Activated CD8-positive, alpha-beta memory T cell treated with anti-CD3 and anti-CD28 coated beads, Interleukin-2, amount 50 U/mL, for 4 hours (primary cell): ENCODE measurements around the gene KIAA0408.
"Not testable (repeated sequence)": the region's sequence is repeated elsewhere in the genome, so short reads cannot be mapped to it uniquely, and the experiment has no call there.

Experiments
- DNase-seq: peaks from one replicate; pipeline ENCODE4 v3.0.0-alpha.2; 2020

The KIAA0408 gene

GRCh38 chr6:127462376-127462775 is 3.2 kb upstream of the KIAA0408 start:
- no peak for DNase-seq

- DNase-seq = no peak
Measured at GRCh38 chr6:127460465-127460864, 1.3 kb upstream of the KIAA0408 start.

- DNase-seq = no peak
Measured at GRCh38 chr6:127458817-127459216, 372 bp downstream of the KIAA0408 start.

DNA sequence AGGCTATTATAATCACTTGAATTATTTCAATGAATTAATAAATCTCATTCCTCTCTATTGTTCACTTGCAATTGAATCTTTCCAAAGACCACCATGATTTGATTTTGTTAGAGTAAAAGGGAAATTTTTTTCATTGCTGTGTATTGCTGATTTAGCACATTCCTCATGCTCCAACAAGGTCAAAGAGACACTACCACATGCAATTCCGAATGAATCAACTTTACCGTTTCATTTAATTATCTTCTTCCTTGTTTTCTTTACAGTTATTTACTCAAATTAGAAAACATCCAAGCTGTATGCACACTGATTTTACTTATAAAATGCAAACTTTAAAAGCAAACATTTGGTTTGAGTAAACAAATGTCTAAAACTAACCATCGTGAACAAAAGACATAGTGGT is 967 bp downstream of the KIAA0408 start:
- DNase-seq = no peak

DNA sequence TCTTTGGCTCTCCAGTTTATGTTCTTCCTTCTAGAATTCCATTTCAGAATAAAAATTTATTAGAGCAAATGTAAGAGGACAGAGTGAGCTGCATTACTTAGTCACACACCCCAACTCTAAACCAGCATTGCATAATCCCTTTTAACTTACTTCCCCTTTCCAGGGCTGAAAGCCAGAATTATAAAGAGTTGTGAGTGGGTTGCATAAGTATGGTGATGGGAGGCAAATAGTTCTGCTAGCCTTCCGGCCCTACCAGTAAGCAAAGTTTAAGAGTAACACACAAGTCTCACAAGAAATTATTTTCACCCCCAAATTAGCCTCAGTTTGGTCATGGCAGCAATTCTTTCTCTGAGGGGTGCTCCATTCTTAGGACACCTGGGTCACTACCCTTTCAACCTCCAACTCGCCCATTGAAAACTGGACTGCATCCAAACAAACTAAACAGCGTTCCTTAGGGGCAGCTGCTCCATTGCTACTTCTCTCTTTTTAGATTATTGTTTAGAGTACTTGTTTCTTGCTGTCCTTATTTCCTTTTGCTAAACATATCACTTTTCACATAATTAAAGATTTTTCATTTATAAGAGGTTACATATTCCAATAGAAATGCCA is 1.6 kb downstream of the KIAA0408 start:
- DNase-seq = no peak

- DNase-seq = no peak
Measured at GRCh38 chr6:127456465-127456864, 2.7 kb downstream of the KIAA0408 start.

GRCh38 chr6:127453845-127454619 is 5.2 kb downstream of the KIAA0408 start:
- DNase-seq = no peak

DNA sequence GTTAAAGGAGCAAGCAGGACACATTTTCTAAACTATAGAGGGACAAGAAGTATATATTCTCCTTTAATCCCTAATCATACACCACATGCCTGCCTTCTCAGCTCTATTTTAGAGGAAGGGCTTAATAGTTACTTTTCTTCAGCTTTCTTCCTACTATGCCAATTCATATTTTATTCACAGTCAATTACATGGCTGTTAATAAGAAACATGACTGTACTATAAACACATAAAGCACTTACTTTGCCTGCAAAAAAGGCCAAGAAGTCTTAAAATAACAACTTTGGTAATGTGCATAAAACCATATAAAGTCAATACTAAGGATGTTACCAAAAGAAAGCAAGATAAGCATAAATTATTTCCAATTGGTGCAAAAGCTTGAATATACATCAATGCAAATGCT is 6.4 kb downstream of the KIAA0408 start:
- no peak for DNase-seq

GRCh38 chr6:127451388-127451787 is 7.8 kb downstream of the KIAA0408 start:
- DNase-seq = no peak

- no peak for DNase-seq
Measured at GRCh38 chr6:127447780-127448179, 11.4 kb downstream of the KIAA0408 start.

DNA sequence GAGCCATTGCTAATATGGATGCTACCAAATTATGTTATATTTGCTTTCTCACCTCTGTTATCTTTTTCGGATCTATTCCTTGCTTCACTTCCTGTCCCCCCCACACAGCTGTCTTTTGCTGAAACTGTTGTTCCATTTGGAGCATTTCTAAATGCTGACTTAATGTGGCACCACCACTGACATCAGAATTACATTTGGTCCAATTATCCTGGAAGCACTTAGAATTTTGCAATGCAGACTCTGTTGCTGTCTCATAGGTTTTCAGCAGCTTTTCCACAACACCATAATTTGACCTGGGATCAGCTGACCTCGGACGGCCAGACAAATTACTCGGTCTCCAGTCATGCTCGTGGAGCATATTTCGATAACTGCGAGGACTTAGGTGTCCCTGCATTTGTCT is 12.8 kb downstream of the KIAA0408 start:
- DNase-seq = no peak

DNA sequence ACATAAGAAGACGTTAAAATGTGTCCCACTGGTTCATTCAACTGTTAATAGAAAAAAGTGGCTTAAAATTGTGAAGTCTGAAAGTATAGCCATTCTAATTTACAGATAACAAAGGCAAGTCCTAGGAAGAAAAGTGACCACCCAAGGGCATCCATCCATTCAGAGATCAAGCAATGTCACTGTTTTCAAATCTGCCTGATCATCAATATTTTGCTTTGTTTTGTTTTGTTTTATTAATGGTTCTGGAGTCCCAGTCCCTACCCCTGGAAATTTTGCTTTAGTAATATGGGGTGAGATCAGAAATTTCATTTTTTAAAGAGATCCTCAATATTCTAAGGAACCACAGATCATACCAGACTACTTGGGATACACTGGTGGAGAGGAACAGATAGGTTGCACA is 17.3 kb downstream of the KIAA0408 start:
- DNase-seq = no peak

DNA sequence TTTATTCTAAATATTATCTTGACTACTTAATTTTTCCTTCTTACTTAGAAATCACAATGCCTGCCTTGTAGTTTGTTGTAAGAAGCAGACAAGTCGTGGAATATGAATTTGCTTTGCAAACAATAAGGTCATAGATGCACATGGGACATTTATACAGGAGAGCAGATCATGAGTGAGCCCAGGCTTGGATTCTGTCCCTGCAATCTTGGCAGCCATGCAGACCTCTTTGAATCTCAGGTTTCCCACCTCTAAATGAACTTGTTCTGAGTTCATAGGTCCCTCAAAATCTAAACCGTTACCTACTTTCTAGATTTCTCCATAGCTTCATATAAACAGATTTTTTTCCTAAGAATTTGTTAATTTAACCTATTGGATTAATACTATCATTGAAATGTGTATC is 19.5 kb downstream of the KIAA0408 start:
- no peak for DNase-seq

DNA sequence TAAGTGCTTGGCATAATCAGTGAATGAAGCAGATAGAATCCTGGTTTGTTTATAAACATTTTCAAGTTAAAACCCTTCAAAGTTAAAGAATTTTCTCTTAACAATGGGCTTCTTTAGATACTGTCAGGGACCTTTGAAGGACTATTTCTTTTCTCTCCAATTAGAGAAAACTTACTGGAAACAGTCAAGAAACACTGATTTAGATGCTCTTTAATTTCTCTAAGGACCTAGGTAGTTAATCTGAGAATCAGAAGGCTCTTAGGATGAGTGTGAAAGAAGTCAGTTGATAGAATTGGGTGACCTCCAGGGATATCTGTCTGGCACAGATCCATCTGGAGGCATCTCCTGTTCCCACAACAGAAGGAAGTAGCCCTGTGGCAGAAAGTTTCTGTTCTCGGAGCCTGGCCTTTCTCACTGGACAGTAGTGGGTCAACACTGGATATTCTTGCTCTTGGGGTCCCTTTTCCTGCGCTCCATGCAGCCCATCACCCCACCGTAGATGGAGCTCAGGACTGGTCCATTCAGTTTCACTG is 22.5 kb downstream of the KIAA0408 start:
- DNase-seq = no peak

DNA sequence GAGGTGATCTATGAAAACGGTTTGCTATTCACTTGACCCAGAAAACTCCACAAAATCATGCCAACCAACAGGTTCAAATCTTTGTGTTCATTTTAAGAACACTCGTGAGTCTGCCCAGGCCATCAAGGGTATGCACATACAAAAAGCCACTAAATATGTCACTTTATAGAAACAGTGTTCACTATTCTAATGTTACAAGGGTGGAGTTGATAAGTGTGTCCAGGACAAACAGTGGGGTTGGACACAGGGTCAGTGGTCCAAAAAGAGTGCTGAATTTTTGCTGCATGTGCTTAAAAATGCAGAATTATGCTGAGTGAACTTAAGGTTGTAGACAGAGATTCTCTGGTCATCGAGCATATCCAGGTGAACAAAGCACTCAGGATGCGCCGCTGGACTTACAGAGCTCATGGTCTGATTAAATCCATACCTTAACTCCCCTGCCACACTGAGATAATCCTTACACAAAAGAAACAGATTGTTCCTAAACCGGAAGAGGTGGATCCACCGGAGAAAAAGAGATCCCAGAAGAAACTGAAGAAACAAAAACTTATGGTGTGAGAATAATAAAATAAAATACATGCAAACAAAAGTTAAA is 23.5 kb downstream of the KIAA0408 start:
- DNase-seq = no peak

- no peak for DNase-seq
Measured at GRCh38 chr6:127434651-127435050, 24.5 kb downstream of the KIAA0408 start.

DNA sequence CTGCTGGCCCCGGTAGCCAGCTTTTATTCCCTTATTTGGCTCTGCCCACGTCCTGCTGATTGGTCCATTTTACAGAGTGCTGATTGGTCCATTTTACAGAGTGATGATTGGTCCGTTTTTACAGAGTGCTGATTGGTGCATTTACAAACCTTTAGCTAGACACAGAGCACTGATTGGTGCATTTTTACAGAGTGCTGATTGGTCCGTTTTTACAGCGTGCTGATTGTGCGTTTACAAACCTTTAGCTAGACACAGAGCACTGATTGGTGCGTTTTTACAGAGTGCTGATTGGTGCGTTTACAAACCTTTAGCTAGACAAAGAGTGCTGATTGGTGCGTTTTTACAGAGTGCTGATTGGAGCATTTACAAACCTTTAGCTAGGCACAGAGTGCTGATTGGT is 30.6 kb downstream of the KIAA0408 start:
- DNase-seq = not testable (repeated sequence)

DNA sequence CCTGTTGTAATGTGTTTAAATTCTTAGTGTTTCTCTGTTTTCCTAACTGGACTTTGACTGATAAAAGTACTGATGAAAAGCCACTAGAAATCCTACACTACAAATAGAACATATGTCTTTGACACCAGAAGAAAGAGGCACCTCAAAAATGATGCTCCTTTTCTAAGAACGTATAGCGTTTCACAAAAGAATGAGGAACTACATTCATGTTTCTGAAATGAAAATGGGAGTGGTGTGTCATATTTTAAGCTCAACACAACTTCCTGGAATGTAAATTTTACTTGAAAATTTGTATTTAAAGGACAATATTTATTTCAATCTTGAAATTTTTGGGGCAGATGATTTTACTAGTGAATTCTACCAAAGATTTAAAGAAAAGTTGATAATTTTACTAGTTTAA is 35.3 kb downstream of the KIAA0408 start:
- no peak for DNase-seq

DNA sequence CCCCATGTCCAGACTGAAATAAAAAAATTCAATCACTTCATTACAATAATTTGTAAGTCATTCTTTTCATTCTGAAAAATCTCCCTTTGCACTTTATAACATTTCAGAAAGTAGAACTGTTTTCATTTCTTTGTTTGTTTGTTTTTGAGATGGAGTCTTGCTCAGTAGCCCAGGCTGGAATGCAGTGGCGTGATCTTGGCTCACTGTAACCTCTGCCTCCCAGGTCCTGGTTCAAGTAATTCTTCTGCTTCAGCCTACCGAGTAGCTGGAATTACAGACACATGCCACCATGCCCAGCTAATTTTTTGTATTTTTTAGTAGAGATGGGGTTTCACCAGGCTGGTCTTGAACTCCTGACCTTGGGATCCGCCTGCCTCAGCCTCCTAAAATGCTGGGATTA is 38.0 kb downstream of the KIAA0408 start:
- DNase-seq = not testable (repeated sequence)

- DNase-seq = peak; percentile 67
Measured at GRCh38 chr6:127420556-127420955, 38.6 kb downstream of the KIAA0408 start.

DNA sequence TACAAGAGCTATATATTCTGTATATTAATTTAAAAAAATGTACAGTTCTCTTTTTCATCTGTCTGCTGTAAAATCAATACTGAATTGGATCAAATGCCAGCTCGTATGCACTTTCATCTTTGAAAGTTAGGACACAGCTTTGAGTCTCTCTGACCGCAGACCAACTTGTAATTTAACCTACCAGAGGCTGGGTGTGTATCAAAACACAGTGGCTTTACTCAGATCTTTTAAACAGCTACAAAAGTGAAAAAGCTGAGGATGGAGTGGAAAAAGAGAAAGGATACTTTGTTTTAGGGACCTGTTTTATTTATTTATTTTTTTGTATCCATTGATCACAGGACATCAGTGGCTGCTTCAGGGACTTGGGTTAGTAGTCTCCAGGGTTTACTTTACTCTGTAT is 44.1 kb downstream of the KIAA0408 start:
- no peak for DNase-seq

DNA sequence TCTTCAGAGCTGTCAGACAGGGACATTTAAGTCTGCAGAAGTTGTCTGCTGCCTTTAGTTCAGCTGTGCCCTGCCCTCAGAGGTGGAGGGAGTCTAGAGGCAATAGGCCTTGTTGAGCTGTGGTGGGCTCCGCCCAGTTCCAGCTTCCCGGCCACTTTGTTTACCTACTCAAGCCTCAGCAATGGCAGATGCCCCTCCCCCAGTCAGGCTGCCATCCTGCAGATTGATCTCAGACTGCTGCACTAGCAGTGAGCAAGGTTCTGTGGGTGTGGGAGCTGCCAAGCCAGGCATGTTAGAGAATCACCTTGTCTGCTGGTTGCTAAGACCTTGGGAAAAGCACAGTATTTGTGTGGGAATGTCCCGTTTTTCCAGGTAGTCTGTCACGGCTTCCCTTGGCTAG is 46.1 kb downstream of the KIAA0408 start:
- DNase-seq = not testable (repeated sequence)

DNA sequence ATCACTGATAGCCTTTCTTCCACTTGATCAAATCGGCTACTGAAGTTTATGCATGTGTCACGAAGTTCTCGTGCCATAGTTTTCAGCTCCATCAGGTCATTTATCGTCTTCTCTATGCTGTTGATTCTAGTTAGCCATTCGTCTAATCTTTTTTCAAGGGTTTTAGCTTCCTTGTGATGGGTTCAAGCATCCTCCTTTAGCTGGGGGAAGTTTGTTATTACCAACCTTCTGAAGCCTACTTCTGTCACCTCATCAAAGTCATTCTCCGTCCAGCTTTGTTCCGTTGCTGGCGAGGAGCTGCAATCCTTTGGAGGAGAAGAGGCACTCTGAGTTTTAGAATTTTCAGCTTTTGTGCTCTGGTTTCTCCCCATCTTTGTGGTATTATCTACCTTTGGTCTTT is 47.2 kb downstream of the KIAA0408 start:
- DNase-seq = not testable (repeated sequence)
